Measurements from ENCODE around the gene DOCK2.
"Not testable (repeated sequence)": the region's sequence is repeated elsewhere in the genome, so short reads cannot be mapped to it uniquely, and the experiment has no call there.

Gene DOCK2

GRCh38 chr5:169719360-169720314, 82.6 kb downstream of the DOCK2 start:
- DNase-seq (ENCODE audit: low spot score) = no peak

- no peak for DNase-seq (ENCODE audit: low spot score)
Measured at GRCh38 chr5:169721771-169722170, 84.7 kb downstream of the DOCK2 start.

GRCh38 chr5:169723103-169723831, 86.2 kb downstream of the DOCK2 start:
- DNase-seq (ENCODE audit: low spot score) = no peak

GRCh38 chr5:169724303-169725087, 87.4 kb downstream of the DOCK2 start:
- DNase-seq (ENCODE audit: low spot score) = no peak

- DNase-seq (ENCODE audit: low spot score) = not testable (repeated sequence)
Measured at GRCh38 chr5:169725665-169726064, 88.6 kb downstream of the DOCK2 start.

- no peak for DNase-seq (ENCODE audit: low spot score)
Measured at GRCh38 chr5:169728418-169728817, 91.3 kb downstream of the DOCK2 start.

GRCh38 chr5:169731221-169731620, 94.1 kb downstream of the DOCK2 start:
- DNase-seq (ENCODE audit: low spot score) = no peak

GRCh38 chr5:169732841-169733240, 95.8 kb downstream of the DOCK2 start:
- no peak for DNase-seq (ENCODE audit: low spot score)

GRCh38 chr5:169735913-169736312, 98.8 kb downstream of the DOCK2 start:
- no peak for DNase-seq (ENCODE audit: low spot score)

GRCh38 chr5:169736653-169737052, 99.6 kb downstream of the DOCK2 start:
- no peak for DNase-seq (ENCODE audit: low spot score)

- no peak for DNase-seq (ENCODE audit: low spot score)
Measured at GRCh38 chr5:169740435-169740834, 103.4 kb downstream of the DOCK2 start.

- DNase-seq (ENCODE audit: low spot score) = no peak
Measured at GRCh38 chr5:169742771-169743296, 105.8 kb downstream of the DOCK2 start.

- DNase-seq (ENCODE audit: low spot score) = no peak
Measured at GRCh38 chr5:169744336-169744735, 107.3 kb downstream of the DOCK2 start.

- DNase-seq (ENCODE audit: low spot score) = no peak
Measured at GRCh38 chr5:169745441-169746146, 108.5 kb downstream of the DOCK2 start.

- DNase-seq (ENCODE audit: low spot score) = no peak
Measured at GRCh38 chr5:169746147-169746694, 109.1 kb downstream of the DOCK2 start.

- DNase-seq (ENCODE audit: low spot score) = no peak
Measured at GRCh38 chr5:169748174-169748573, 111.1 kb downstream of the DOCK2 start.

GRCh38 chr5:169749295-169749694, 112.2 kb downstream of the DOCK2 start:
- no peak for DNase-seq (ENCODE audit: low spot score)

- DNase-seq (ENCODE audit: low spot score) = no peak
Measured at GRCh38 chr5:169751490-169751889, 114.4 kb downstream of the DOCK2 start.

- DNase-seq (ENCODE audit: low spot score) = not testable (repeated sequence)
Measured at GRCh38 chr5:169752566-169752965, 115.5 kb downstream of the DOCK2 start.

GRCh38 chr5:169753795-169754194, 116.7 kb downstream of the DOCK2 start:
- DNase-seq (ENCODE audit: low spot score) = no peak

GRCh38 chr5:169754737-169755136, 117.7 kb downstream of the DOCK2 start:
- no peak for DNase-seq (ENCODE audit: low spot score)
